Naive thymus-derived CD4-positive, alpha-beta T cell (primary cell): ENCODE data around the gene PEX11G. TPM values are rescaled to one million over a fixed set of nuclear protein-coding genes. Genes with fewer than 3 reads are reported as not detected.
A peak's percentile ranks its signal among the peaks of the same experiment; 100 is the strongest.

Experiments
- ATAC-seq: fragments of 150-1000 bp; cut with Tn5 transposase; 2 replicates; pipeline ENCODE4 v1.10.0; 2021; ENCODE audit warnings: mild to moderate bottlenecking, moderate library complexity
- CTCF ChIA-PET: fragments of 350-600 bp; sonication (Branson Sonifier 250); formaldehyde crosslinking; loops from one replicate; lab custom pipeline; 2021; ENCODE audit warnings: antibody characterized with exemption; lab: Charles Lee
- POLR2A ChIA-PET: fragments of 350-600 bp; sonication (Branson Sonifier 250); formaldehyde crosslinking; loops from one replicate; lab custom pipeline; 2021; ENCODE audit warnings: antibody characterized with exemption, inconsistent platforms; lab: Charles Lee
- DNase-seq, 9 donors: peaks; one replicate each; pipeline versions ENCODE4 v3.0.0 to v3.0.0-alpha.2; 2020 to 2022; ENCODE audit warnings: mixed read lengths in 1 of 9
- H3K27ac ChIP-seq: one replicate; pipeline ENCODE4 v1.7.0; 2013; ENCODE audit warnings: mild to moderate bottlenecking, low read depth, low read length, moderate library complexity
- H3K27me3 ChIP-seq, 2 donors: one replicate each; pipeline ENCODE4 v1.7.0; 2013; ENCODE audit warnings: low read length in 2 of 2, mild to moderate bottlenecking in 2 of 2, moderate library complexity in 2 of 2; ENCODE audit not compliant: control insufficient read depth in 2 of 2, insufficient read depth in 2 of 2
- H3K36me3 ChIP-seq, 3 experiments: 1 replicate in 2 of 3; 2 replicates in 1 of 3; pipeline ENCODE4 v1.7.0; 2013; ENCODE audit warnings: low read length in 3 of 3, mild to moderate bottlenecking in 3 of 3, moderate library complexity in 1 of 3; ENCODE audit not compliant: insufficient read depth in 3 of 3, control insufficient read depth in 2 of 3
- H3K4me1 ChIP-seq, 2 donors: one replicate each; pipeline ENCODE4 v1.7.0; 2013; ENCODE audit warnings: low read length in 2 of 2, mild to moderate bottlenecking in 2 of 2, moderate library complexity in 1 of 2; ENCODE audit not compliant: control insufficient read depth in 2 of 2, insufficient read depth in 2 of 2
- H3K4me3 ChIP-seq: 2 replicates; pipeline ENCODE4 v1.7.0; 2013; ENCODE audit warnings: mild to moderate bottlenecking, low read length
- H3K9me3 ChIP-seq, 3 experiments: 1 replicate in 2 of 3; 2 replicates in 1 of 3; pipeline ENCODE4 v1.7.0; 2013; ENCODE audit warnings: low read length in 3 of 3; ENCODE audit not compliant: control insufficient read depth in 2 of 3
- H3K27ac Mint-ChIP-seq, 9 donors: one replicate each; pipeline ENCODE4 v1.8.0; 2020 to 2022; ENCODE audit warnings: mixed read lengths in 9 of 9, mild to moderate bottlenecking in 8 of 9, moderate library complexity in 5 of 9, inconsistent platforms in 2 of 9
- H3K27me3 Mint-ChIP-seq, 5 donors: one replicate each; pipeline ENCODE4 v1.8.0; 2021 to 2022; ENCODE audit warnings: mixed read lengths in 5 of 5, mild to moderate bottlenecking in 1 of 5
- H3K36me3 Mint-ChIP-seq, 5 donors: one replicate each; pipeline ENCODE4 v1.8.0; 2020 to 2022; ENCODE audit warnings: mixed read lengths in 5 of 5, mild to moderate bottlenecking in 3 of 5, inconsistent platforms in 1 of 5
- H3K4me1 Mint-ChIP-seq, 7 donors: one replicate each; pipeline ENCODE4 v1.8.0; 2020 to 2022; ENCODE audit warnings: mixed read lengths in 7 of 7, mild to moderate bottlenecking in 3 of 7, inconsistent platforms in 1 of 7
- H3K4me3 Mint-ChIP-seq, 10 donors: one replicate each; pipeline ENCODE4 v1.8.0; 2020 to 2022; ENCODE audit warnings: mild to moderate bottlenecking in 10 of 10, mixed read lengths in 10 of 10, moderate library complexity in 6 of 10, inconsistent platforms in 2 of 10
- H3K9me3 Mint-ChIP-seq, 11 donors: one replicate each; pipeline ENCODE4 v1.8.0; 2020 to 2022; ENCODE audit warnings: mixed read lengths in 11 of 11, mild to moderate bottlenecking in 4 of 11, inconsistent platforms in 1 of 11, moderate library complexity in 1 of 11
- intact Hi-C, 2 donors: fragments of 100-400 bp; cut with micrococcal nuclease; formaldehyde crosslinking; loops; one replicate each; pipeline ENCODE4 v1.15.1; 2023
- polyA plus RNA-seq, 2 donors: library from polyadenylated mRNA; unstranded; fragments of 300-500 nt; fragmentation: Illumina TruSeq; gene quantifications; one replicate each; pipeline ENCODE4 v1.2.3, GENCODE V29; 2021
- total RNA-seq, 6 experiments: library from RNA in 5 of 6; stranded (reverse) in 5 of 6; gene quantifications; 1 replicate in 5 of 6; 2 replicates in 1 of 6; pipeline ENCODE4 v1.2.3 and lab custom pipeline; 2021 to 2026

Gene PEX11G
- total and polyA plus RNA-seq, 7 experiments from 2014 or later = 0.59 to 1.6 (median 0.77) TPM

- ChIA-PET POLR2A (no interaction called here), CTCF (no interaction called here)
- no peaks in the 10 kb centered on the region for H3K9me3 ChIP-seq
- ATAC-seq (no peak), DNase-seq (no peak)
- Mint-ChIP-seq H3K27ac (no peak overlapping the region), H3K36me3 (peaks cover 0 to 4% (median 0%) of the 10 kb centered on the region in 5 donors), H3K9me3 (peaks cover 0 to 3% (median 0%) of the 10 kb centered on the region in 11 donors), H3K4me3 (peak overlapping the region in 6 of 10 donors; percentile 0 to 98 (median 30)), H3K4me1 (peaks cover 7 to 26% (median 17%) of the 10 kb centered on the region in 7 donors), H3K27me3 (peaks cover 0 to 43% (median 16%) of the 10 kb centered on the region in 5 donors)
- H3K4me3 ChIP-seq = no peak overlapping the region
- H3K36me3 ChIP-seq = no peaks in the 10 kb centered on the region
- intact Hi-C loops = no loop called here
- no peak overlapping the region for H3K27ac ChIP-seq
- H3K4me1 ChIP-seq = peaks cover 0 to 9% of the 10 kb centered on the region in 2 donors
- no peaks in the 10 kb centered on the region for H3K27me3 ChIP-seq
Observed at GRCh38 chr19:7513809-7514642, 25.2 kb upstream of the PEX11G start.

- DNase-seq (no peak), ATAC-seq (no peak)
- Histone ChIP-seq H3K27ac (no peak overlapping the region), H3K27me3 (no peaks in the 10 kb centered on the region), H3K4me3 (no peak overlapping the region), H3K9me3 (no peaks in the 10 kb centered on the region), H3K4me1 (peaks cover 0 to 9% of the 10 kb centered on the region in 2 donors), H3K36me3 (no peaks in the 10 kb centered on the region)
- ChIA-PET CTCF (no interaction called here), POLR2A (interaction anchor here (0.6 kb wide), 1 partner anchor 19 kb away, joined by 4 read pairs; no protein-coding TSS in a partner anchor)
- H3K9me3 Mint-ChIP-seq = peaks cover 0 to 1% (median 0%) of the 10 kb centered on the region in 11 donors
- H3K36me3 Mint-ChIP-seq = peaks cover 0 to 4% (median 0%) of the 10 kb centered on the region in 5 donors
- H3K4me1 Mint-ChIP-seq = peaks cover 5 to 17% (median 15%) of the 10 kb centered on the region in 7 donors
- H3K4me3 Mint-ChIP-seq = no peak overlapping the region
- intact Hi-C loops = no loop called here
- peak overlapping the region in 1 of 9 donors; percentile 41 for H3K27ac Mint-ChIP-seq
- peaks cover 0 to 34% (median 16%) of the 10 kb centered on the region in 5 donors for H3K27me3 Mint-ChIP-seq
Observed at GRCh38 chr19:7512400-7512851, 23.6 kb upstream of the PEX11G start.

- POLR2A ChIA-PET = no interaction called here
- H3K36me3 ChIP-seq = no peaks in the 10 kb centered on the region
- no peak overlapping the region for H3K4me3 ChIP-seq
- H3K27me3 ChIP-seq = peaks cover 0 to 4% of the 10 kb centered on the region in 2 donors
- Mint-ChIP-seq H3K27ac (peak overlapping the region in 1 of 9 donors; percentile 36), H3K36me3 (no peaks in the 10 kb centered on the region), H3K4me1 (peaks cover 0 to 11% (median 10%) of the 10 kb centered on the region in 7 donors), H3K4me3 (peak overlapping the region in 1 of 10 donors; percentile 36), H3K27me3 (peaks cover 5 to 27% (median 16%) of the 10 kb centered on the region in 5 donors), H3K9me3 (peaks cover 0 to 3% (median 0%) of the 10 kb centered on the region in 11 donors)
- intact Hi-C loops = no loop called here
- H3K9me3 ChIP-seq = no peaks in the 10 kb centered on the region
- no peak for DNase-seq
- no peak overlapping the region for H3K27ac ChIP-seq
- no peak for ATAC-seq
- peaks cover 0 to 11% of the 10 kb centered on the region in 2 donors for H3K4me1 ChIP-seq
- CTCF ChIA-PET = no interaction called here
Observed at GRCh38 chr19:7509625-7510024, 20.8 kb upstream of the PEX11G start.

- H3K27ac ChIP-seq = no peak overlapping the region
- no peak overlapping the region for H3K4me3 Mint-ChIP-seq
- H3K4me1 ChIP-seq = peaks cover 0 to 11% of the 10 kb centered on the region in 2 donors
- H3K27ac Mint-ChIP-seq = no peak overlapping the region
- no peaks in the 10 kb centered on the region for H3K9me3 ChIP-seq
- H3K27me3 ChIP-seq = peaks cover 0 to 4% of the 10 kb centered on the region in 2 donors
- peaks cover 0 to 3% (median 0%) of the 10 kb centered on the region in 11 donors for H3K9me3 Mint-ChIP-seq
- peaks cover 0 to 11% (median 10%) of the 10 kb centered on the region in 7 donors for H3K4me1 Mint-ChIP-seq
- intact Hi-C loops = no loop called here
- ATAC-seq (peak; percentile 78), DNase-seq (peak in 1 of 9 donors; percentile 31)
- H3K27me3 Mint-ChIP-seq = peaks cover 11 to 23% (median 13%) of the 10 kb centered on the region in 5 donors
- CTCF ChIA-PET = no interaction called here
- no peaks in the 10 kb centered on the region for H3K36me3 Mint-ChIP-seq
- no peaks in the 10 kb centered on the region for H3K36me3 ChIP-seq
- H3K4me3 ChIP-seq = no peak overlapping the region
- POLR2A ChIA-PET = interaction anchor here (0.6 to 0.7 kb wide), 2 partner anchors 61 to 131 kb away, joined by 3 to 4 read pairs; no protein-coding TSS in a partner anchor
Observed at GRCh38 chr19:7507884-7508283, 19.0 kb upstream of the PEX11G start.

GRCh38 chr19:7506385-7507328 is 17.8 kb upstream of the PEX11G start:
- no peak overlapping the region for H3K27ac ChIP-seq

More at GRCh38 chr19:7506385-7507328, 17.8 kb upstream of the PEX11G start:
- H3K27ac Mint-ChIP-seq = no peak overlapping the region
- ATAC-seq (peak; percentile 79), DNase-seq (peak in 1 of 9 donors; percentile 51)
- CTCF ChIA-PET = no interaction called here
- H3K36me3 ChIP-seq = no peaks in the 10 kb centered on the region
- H3K27me3 ChIP-seq = peaks cover 0 to 4% of the 10 kb centered on the region in 2 donors
- H3K4me3 ChIP-seq = no peak overlapping the region
- no peaks in the 10 kb centered on the region for H3K9me3 ChIP-seq
- H3K4me1 Mint-ChIP-seq = peaks cover 2 to 11% (median 10%) of the 10 kb centered on the region in 7 donors
- H3K36me3 Mint-ChIP-seq = no peaks in the 10 kb centered on the region
- H3K27me3 Mint-ChIP-seq = peaks cover 14 to 32% (median 17%) of the 10 kb centered on the region in 5 donors
- POLR2A ChIA-PET = interaction anchor here (0.8 kb wide), 1 partner anchor 13 kb away, joined by 3 read pairs; no protein-coding TSS in a partner anchor
- peak overlapping the region in 2 of 10 donors; percentile 47 to 69 for H3K4me3 Mint-ChIP-seq
- intact Hi-C loops = no loop called here
- peaks cover 0 to 11% of the 10 kb centered on the region in 2 donors for H3K4me1 ChIP-seq
- peaks cover 0 to 3% (median 0%) of the 10 kb centered on the region in 11 donors for H3K9me3 Mint-ChIP-seq
